GM13976 (cell line): ENCODE data around the gene C19orf81.
"Not testable (repeated sequence)": the region's sequence is repeated elsewhere in the genome, so short reads cannot be mapped to it uniquely, and the experiment has no call there.

Source experiments
- DNase-seq: peaks from one replicate; pipeline ENCODE4 v3.0.0; 2012; ENCODE audit warnings: low spot score
- in situ Hi-C: fragments of 300-500 bp; cut with MboI; formaldehyde crosslinking; loops from one replicate; pipeline ENCODE4 v1.12.0; 2022; ENCODE audit warnings: low sequenced_read_pairs, mixed read lengths, inconsistent platforms; ENCODE audit not compliant: unreplicated experiment
- TF ChIP-seq, protein P1 (sequence below): IDR thresholded peaks from 2 replicates; pipeline ENCODE4 v1.5.1; 2012; ENCODE audit warnings: borderline replicate concordance, mild to moderate bottlenecking; ENCODE audit not compliant: insufficient read depth; ENCODE audit errors: extremely low read depth, missing control alignments, control extremely low read depth

Gene C19orf81

DNA sequence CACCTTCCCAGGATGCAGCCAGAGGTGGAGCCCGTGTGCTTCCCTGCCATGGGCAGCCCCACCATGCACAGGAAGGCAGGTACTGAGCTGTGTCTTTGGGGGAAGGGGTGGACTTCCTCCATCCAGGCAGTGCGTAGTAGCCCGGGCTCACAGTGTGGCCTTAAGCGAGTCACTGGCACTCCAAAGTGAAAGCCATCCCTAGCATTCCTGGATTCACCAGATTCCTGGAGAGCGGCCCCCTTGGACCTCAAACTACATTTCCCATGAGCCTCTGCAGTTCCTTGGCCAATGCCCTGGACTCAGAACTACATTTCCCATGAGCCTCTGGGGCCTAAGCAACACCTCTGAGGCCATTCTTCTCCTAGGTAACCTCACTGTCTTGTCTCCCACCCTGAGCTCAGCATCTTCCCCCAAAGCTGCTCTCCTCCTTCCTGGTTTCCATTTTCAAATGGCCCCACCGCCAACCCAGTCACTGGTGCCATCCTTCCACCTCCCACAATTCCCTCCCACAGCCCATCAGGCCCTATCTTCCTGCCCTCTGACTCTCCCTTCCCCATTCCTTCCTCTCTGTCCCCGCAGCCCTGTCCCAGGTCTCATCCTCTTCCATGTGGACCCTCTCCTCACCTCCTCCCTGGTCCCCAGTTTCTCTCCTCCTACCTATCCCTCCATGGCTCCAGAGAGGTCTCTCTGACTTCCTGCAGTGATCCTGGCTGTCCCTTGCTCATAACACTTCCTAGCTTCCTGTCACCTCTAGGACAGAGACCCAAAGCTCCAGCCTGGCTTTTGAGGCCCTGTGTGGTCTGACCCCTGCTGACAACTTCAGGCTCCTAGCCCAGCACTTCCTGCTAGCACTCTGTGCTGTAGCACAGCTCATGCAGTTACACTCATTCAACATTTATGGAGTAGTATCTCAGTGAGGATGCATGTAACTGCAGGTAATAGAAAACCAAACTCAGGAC is at the start of gene C19orf81:
TSS of gene C19orf81 (plus strand) at position 13 of the 959 bp plus-strand sequence. CDS start at position 13, 0 bp downstream.
- no peak for DNase-seq
- in situ Hi-C loops: no loop called here
- TF ChIP-seq, protein P1, sequence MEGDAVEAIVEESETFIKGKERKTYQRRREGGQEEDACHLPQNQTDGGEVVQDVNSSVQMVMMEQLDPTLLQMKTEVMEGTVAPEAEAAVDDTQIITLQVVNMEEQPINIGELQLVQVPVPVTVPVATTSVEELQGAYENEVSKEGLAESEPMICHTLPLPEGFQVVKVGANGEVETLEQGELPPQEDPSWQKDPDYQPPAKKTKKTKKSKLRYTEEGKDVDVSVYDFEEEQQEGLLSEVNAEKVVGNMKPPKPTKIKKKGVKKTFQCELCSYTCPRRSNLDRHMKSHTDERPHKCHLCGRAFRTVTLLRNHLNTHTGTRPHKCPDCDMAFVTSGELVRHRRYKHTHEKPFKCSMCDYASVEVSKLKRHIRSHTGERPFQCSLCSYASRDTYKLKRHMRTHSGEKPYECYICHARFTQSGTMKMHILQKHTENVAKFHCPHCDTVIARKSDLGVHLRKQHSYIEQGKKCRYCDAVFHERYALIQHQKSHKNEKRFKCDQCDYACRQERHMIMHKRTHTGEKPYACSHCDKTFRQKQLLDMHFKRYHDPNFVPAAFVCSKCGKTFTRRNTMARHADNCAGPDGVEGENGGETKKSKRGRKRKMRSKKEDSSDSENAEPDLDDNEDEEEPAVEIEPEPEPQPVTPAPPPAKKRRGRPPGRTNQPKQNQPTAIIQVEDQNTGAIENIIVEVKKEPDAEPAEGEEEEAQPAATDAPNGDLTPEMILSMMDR: no peak

DNA sequence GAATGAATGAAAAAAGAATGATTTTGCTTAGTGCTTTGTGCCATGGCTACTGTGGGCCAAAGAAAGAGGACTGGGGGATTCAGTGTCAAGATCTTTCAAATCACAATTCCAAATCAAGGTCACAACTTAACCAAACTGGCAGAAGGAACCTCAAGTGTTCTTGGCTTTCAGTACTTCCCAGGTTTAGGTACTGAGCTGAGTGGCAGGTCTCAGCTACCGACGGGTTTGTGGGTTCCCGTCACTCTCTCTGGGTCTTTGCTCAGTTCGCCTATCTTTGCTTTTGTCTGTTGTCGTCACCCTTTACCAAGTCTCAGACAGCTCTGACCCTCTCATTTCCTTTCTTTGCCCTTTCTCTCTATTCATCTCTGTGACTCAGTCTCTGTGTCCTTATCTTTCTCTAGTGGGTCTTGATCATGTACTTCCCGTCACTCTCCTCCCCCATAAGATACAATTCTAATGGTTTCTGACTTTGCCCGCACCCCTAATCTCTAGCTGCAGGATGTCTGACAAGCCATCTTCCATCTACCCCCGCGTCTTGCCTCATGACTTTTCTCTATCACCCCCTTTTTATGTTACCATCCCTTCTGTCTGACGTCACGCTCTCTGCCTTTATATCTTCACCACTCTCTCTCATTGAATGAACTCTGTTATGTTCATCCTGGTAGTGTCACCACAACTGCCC is 47.7 kb upstream of the C19orf81 start:
- no peak for DNase-seq
- TF ChIP-seq, protein P1: no peak
- in situ Hi-C loops: no loop called here

DNA sequence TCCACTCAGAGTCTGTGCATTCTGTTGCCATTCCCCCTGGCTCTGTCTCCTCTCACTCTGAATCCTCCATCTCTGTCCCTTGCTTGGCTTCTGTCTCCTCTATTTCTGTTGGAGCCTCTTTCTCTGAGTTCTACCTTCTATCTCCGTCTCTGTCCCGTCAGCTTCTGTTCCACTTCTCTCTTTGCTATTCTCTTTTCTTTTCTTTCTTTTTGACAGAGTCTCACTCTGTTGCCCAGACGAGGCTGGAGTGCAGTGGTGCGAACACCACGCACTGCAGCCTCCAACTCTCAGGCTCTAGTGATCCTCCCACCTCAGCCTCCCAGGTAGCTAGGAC is 47.2 kb upstream of the C19orf81 start:
- TF ChIP-seq, protein P1: no peak
- no peak for DNase-seq
- in situ Hi-C loops: no loop called here

DNA sequence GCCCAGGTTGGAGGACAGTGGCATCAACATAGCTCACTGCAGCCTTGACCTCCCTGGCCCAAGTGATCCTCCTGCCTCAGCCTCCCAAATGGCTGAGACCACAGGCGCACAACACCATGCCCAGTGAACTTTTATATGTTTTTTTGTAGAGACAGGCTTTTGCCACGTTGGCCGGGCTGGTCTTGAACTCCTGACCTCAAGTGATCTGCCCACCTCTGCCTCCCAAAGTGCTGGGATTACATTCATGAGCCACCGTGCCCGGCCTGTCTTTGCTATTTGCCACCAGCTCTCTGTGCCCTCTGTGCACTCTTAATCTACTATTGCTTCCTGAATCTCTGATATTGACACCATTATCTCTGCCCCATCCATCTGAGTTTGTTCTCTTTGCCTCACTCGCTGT is 46.7 kb upstream of the C19orf81 start:
- no peak for DNase-seq
- in situ Hi-C loops: no loop called here
- TF ChIP-seq, protein P1: no peak

DNA sequence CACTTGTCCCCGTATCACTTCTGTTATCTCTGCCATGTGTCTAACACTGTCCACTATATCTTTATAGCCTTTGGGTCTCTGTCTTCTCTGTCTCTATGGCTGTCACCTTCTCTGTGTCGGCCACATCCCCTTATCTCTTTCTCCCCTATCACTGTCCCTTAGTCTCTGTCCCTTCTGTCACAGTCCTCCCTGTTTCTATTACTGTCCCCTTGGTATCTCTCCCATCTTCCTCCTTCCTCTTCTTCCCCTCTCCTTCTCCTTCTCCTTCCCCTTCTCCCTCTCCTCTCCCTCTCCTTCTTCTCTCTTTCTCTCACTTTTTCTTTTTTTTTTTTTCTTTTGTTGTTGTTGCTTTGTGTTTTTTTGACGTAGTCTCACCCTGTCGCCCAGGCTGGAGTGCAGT is 46.3 kb upstream of the C19orf81 start:
- in situ Hi-C loops: no loop called here
- no peak for DNase-seq
- TF ChIP-seq, protein P1: no peak

DNA sequence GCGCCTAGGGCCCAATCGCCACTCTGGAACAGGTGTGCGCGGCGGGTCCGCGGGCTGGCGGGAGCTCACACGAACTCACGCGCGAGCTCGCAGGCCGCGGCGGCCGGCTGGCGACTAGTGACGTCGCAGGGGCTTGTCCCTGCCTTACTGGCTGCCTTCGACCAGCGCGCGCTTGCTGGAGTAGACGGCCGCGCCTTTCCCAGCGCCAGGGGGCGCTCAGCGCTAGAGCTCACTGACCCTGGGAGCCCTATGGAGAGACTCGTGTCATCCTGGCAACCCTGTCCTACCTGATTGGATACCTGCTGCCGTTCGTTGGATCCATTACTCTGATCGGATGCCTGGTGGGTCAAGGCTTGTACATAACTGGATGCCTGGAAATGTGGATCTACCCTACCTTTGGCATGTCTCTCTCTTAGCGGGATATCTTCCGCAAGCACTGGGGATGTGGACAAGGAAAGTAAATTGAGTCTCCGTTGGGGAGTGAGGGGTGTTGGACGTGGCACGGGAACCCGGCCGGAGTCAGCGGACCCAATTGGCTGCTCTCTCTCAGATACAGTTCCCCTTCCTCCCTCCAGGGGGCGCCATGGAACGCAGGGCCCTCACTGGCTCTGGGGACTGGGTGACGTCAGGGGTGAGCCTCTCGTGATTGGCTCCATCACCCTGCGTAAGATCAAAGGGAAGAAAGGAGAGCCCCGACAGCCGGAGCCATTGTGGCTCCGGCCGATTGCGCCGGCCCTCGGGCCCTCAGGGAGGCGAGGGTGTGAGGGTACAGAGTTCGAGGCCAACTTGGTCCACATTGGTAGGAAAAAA is 44.8 kb upstream of the C19orf81 start:
- in situ Hi-C loops, DNase-seq: not testable (repeated sequence)

DNA sequence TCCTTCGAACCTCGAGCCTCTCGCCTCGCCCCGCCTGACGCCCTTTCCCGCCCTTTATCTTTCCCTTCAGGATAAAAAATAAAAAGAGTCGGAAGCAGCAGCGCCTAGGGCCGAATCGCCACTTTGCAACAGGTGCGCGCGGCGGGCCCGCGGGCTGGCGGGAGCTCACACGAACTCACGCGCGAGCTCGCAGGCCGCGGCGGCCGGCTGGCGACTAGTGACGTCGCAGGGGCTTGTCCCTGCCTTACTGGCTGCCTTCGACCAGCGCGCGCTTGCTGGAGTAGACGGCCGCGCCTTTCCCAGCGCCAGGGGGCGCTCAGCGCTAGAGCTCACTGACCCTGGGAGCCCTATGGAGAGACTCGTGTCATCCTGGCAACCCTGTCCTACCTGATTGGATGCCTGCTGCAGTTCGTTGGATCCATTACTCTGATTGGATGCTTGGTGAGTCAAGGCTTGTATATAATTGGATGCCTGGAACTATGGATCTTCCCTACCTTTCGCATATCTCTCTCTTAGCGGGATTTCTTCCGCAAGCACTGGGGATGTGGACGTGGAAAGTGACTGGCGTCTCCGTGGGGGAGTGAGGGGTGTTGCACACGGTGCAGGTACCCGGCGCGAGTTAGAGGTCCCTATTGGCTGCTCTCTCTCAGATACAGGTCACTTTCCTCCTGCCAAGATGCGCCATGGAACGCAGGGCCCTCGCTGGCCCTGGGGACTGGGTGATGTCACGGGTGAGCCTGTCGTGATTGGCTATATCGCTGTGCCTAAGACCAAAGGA is 43.0 kb upstream of the C19orf81 start:
- in situ Hi-C loops, DNase-seq: not testable (repeated sequence)
